ENCODE results near the gene CFAP100.
A peak's percentile ranks its signal among the peaks of the same experiment; 100 is the strongest.

CFAP100 gene

DNA sequence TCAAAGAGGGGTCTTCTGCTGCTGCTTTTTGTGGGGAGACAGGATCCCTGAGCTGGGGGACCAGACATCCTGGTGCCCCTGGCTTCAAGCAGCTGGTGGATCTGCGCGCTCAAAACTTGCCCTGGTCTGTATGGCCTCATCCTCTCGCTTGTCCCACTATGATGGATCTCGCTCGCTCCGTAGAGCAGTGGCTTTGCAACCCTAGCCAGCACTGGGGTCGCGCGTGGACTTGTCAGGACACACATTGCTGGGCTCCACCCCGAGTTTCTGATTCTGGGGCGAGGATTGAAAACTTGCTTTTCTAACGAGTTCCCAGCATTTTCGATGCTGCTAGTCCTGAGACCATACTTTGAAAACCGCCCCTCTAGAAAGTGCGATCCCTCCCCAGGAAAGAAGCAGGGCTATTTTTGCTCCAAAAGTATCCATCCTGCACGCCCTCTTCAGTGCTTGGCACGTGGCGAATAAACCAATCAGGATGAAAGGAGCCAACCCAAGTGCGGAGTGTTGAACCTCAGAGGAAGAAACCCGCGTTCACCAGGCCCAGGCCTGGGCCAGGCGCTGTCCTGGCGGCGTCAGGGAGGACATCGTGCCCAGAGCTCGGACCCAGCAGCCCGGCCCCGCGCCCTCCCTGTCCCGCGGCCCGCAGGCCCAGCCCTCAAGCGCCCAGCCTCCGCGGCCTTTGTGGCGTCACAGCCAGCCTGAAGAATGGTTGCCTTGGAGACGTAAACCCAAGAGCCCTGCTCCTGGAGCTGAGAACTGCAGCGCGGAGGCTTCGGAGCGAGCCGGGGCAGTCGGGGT, at the start of gene CFAP100:
Gene CFAP100, plus strand, starts transcription at position 731 of the 798 bp plus-strand sequence. CDS start 1,092 bp downstream, outside the sequence.
- no peak for DNase-seq

DNA sequence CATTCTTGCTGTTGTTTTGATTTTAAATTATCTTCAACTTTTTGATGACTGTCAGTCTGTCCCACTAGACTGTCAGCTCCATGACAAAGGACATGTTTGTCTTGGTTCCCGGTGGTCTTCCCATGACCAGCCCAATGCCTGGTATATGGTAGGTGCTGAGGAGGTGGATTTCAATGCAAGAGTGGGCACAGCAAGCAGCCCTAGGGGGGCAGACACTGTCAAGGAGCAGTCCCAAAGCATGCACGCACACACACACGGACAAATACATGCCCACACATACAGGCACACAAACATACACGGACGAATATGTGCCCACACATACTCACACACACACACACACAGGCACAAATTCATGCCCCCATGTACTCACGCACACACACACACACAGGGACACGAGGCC, 49.5 kb upstream of the CFAP100 start:
- DNase-seq: no peak

DNA sequence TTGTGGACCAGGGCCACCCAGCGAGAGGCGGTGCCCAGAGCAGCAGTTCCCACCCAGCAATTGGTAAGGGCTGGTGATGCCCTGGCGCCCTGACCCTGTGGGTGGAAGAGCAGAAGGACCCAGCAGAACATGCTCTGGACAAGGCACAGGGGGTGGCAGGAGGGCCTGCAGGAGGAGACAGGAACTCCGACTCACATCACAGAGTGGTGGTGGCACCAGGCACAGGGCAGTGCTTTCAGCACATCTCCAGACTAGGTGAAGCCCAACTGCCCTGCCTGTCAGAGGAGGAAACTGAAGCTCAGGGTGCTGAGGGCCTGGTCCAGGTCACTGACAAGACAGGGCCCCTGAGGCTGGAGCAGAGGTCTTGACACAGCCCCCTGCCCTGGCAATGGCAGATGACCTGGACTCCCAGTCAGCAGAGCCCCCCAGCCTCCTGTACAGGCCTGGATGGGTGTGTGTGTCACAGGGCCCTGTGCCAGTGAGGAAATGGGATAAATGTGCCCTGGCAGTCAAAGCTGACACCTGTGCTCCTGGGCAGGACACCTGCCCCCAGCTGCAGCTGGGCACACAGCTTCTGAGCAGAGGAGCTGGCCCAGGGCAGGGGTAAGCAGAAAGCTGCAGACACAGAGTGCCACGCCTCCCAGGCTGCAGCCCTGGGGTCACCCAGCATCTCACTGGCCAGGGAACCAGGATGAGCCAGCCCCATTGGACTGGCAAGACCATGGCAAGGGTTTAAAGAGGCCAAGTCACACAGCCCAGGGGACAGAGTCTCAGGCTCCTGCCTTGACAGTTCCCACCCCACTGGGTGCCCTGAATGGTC, 48.9 kb upstream of the CFAP100 start:
- no peak for DNase-seq

DNA sequence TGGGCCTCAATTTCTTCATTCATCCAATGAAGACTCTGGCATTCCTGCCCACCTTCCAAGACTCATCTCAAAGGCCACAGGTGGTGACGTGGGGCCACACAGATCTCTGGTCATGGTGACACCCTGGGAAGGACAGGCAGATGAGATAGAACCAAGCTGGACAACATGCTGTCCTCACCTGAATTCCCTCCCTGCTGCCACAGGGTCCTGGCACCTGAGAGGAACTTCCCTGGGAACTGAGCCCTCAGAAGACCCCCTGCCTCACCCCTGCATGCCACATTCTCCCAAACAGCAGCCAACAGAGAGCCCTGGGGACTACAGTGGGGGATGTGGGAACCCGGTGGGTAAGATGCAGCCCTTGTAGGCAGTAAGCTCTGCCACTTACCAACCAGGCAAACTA, 48.2 kb upstream of the CFAP100 start:
- no peak for DNase-seq

DNA sequence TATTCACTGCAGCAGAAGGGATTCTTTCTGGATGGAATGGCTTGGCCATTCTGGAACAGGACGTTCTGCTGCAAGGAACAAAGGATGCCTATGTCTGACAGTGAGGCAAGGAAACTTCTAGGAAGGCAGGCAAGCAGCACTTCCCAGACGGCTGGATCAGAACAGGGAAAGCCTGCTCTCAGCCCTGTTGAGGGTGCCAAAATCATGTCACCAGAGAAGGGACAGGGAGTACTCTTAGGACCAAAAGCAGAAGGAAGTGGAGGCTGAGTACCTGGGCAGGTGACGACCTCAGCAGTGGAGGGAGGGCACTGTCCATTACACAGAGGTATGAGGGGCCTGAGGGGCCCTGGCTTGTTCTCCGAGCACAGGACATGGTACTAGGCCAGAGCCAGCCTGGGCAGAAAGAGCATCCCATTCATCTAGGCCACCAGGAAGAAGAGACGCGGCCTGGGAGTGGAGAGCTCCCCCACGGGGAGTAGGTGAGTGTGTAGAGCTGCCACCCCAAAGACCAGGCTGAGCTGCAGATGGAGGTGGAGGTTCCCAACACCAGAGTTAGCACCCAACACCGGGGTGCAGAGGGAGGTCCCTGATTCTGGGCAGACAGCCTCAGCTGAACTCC, 47.1 kb upstream of the CFAP100 start:
- DNase-seq: no peak

DNA sequence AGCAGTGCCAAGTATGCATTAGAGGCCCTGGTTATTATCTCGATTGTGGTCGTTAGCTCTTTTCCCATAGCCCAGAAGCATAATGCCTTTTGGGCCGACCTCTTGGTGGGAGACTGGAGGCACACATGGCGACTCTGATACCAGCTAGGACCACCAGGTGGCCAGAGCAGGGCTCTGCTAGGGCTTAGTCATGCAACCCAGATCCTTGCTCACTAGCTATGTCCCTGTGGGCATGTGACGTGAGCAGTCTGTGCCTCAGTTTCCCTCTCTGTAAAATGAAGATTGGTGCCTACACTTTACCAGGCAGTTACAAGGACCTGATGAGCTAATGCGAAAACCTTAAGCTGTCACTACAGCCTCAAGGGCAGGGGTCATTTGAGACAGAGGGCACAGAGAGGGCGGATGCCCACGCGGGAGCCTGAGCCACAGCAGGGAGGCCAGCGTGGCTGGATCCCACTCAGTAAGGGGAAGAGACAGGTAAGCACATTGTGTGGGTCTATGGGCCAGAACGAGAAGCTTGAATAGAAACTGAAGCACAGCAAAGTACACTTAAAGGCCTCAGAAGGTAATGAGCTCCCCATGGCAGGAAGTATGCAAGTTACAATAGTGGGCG, 46.3 kb upstream of the CFAP100 start:
- DNase-seq: no peak

DNA sequence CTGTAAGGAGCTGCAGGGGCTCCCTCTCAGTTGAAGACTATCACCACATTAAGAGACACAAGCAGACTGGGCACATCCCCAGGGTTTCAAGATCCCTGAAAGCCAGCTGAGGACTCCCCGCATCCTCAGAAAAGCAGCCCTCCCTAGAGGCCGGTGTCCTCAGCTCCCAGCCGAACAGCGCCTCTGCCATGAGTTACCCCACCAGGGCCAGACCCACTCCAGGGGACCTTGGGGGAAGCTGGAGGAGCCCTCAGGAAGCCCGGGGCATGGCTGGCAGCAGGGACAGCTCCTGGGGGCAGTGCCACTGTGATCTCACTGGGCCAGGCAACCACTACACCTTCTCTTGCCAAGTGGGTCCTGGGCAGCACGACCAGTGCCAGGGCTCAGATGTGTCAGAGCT, 45.6 kb upstream of the CFAP100 start:
- no peak for DNase-seq

DNA sequence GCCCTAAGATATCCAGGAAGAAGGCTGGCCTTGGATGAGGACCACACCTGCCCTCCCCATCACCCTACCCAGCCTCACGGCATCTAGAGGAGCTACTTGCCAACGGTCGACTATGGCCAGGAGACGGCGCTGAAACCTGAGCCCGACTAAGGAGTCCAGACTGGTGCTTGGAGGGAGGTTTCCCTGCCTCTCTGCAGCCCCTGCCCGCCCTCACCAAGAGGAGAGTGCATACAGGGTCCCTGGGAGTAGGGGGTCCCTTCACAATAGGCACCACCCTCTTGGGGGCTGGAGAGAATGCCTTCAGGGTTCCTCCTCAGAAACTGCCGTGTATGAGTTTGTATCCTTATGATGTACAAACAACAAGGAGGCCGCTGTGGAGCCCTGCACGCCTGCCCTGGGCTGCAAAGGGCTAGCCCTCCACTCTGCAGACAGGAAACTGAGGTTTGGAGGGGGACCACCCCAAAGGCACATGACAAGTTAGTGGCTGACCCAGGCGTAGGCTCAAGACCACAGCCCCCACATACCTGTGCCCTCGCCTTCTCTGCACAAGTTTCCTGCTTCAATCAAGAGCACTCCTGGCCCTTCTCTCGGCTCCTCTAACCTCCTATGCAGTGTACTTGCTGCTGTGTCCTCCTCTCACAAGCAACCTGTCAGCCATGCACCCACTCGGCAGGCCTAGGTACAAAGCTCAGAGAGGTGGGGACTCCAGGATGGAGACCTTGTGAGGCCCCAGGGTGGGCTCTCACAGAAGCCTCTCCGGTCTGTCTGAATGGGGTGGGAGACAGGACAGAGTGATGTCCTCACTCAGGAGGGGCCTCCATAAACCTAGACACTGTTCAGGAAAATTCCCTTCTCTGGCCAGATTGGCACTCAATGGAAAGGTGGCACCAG, 44.9 kb upstream of the CFAP100 start:
- no peak for DNase-seq

DNA sequence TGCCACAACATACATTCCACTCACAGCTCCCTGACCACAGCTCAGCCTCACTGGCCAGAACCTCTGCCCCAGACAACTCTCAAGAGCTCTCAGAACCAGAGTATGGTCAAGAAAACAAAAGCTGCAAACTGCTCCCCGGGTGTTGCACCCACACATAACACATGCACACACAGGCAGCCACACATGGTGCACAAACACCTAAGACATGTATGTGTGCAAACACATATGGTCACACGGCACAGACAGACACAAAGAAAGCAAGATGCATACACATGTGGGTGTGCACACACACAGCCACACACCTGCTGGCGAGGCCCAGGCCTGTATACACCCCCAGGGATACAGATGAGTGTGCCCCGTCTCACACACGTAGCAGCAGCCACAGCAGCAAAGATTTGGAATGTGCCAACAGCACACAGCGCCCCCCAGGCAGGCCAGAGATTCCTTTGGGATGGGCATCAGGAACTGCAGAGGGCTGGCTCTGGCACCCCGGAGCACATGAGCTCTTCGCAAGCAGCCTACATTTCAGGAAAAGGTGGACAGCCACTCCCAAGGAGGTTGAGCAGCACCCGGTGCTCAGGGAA, 44.1 kb upstream of the CFAP100 start:
- DNase-seq: no peak

DNA sequence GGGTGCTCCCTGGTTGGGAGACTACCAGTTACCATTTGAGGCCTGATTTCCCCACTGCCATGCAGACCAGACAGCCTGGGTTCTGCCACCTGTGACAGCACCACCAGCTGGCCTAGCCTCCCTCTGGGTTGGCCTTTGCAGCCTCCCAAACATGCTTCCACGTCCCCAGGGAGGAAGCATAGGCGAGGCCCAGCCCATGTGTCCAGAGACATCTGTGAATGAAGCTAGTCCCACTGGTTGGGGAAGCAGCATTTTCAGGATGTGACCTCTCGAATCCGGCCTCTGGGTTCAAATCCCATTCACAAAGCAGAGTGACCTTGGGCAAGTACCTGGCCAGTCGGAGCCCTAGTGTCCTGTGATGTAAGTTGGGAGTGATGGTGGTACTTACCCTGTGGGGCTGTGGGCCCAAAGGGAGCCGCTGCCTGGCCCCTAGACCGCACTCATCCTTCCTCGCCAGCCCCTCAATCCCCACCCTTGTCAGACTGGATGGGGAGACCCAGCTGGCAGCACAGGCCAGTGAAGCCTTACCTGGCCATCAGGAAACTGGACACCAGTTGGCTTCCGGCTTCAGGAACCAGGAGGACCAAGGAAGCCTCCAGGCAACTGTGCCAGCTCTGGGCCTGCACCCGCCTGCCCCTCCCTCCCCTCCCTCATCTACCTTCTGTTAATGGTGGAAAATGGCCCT, 43.5 kb upstream of the CFAP100 start:
- no peak for DNase-seq

DNA sequence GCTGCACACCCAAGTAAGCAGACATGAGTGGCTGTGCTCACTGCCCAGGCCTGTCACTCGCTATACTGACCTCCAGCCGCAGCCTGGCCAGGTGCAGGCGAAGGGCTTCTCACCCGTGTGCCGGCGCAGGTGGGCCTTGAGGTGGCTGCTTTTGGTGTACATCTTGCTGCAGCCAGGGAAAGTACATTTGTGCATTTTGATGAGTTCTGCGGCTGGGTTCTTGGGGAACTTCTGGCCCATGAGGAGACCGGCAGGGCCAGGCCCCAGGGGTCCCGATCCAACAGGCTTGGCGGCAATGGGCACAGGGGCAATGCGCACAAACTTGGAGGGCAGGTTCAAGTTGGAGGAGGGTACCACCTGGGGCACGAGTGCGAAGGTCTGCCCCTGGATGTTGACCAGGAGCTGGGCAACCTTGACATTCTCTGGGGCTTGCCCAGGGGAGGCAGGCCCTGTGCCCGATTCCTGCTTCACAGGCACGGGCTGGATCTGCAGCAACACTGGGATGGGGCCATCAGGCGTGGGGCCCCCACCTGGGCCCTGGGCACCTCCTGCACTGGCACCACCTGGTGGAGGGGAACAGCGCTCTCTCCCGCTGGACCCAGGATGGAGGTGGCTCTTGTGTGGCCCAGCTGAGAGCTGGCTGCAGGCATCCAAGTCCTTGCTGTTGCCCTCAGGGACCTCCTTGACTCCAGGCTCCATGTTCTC, 42.8 kb upstream of the CFAP100 start:
- DNase-seq: no peak

DNA sequence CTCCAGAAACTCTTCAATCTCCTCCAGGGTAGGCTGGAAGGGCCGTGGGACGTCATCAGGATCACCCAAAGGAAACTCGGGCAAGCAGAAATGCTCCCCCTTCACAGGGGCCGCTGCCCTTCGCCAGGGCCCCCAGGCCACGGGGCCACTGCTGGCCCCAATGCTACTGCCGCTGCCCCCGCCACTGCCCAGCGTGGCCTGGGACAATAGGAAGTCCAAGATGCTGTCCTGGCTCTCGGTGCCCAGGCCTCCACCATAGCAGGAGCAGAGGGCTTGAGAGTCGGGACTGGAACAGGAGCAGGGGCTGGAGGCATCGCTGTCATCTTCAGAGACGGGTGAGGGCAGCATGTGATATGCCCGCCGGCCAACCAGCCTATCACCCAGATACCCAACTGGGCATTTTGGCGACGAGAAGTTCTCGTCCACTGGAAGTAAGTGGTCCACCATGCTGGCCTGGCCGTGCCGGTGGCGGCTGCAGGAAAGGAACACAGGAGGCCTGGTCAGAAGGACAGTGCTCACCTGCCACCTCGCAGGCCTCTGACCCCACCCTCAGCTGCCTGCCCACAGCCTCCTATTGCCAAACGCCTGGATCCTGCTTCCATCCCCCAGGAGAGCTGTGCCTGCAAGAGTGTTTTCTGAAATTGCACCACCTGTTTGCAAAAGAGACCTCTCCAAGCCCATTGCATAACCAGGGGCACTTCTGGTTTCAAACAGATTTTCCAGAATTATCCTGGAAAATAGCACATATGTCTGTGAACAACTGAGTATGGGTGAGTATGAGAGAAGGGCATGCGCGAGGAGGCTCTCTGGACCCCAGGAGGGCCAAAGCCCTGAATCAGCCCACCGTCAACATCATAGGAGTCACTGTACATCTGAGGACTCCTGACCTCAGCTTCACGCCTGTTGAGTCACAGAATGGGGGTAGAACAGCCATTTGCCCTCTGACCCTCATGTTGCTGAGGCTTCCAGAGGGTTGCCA, 41.9 kb upstream of the CFAP100 start:
- DNase-seq: no peak

DNA sequence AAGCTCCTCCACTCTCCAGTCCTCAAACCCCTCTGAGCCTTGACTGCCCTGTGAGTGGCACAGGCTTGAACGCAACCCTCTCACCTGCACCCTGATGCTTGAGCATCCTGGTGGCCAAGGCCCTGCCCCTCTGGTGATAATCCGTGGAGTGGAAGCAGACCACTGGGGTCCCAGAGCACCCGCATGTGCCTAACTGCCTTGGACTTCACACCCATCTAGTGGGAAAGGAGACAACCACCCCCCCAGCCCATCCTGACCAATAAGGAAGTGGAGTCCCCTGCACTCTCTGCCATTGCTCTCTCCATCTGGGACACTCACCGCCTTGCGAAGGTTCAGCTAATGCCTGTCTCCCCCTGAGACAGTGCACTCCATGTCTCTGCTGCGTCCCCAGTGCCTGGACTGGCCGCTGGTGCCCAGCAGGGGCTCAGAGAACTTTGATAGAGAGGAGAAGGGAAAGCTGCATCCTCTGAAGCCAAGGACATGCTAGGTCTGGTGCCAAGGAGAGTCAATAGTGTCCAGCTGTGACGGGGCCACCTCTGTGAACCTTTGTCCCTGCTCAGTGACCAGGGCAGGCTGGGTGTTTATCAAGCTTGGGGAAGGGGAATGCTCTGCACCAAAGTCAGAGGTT, 40.9 kb upstream of the CFAP100 start:
- no peak for DNase-seq

DNA sequence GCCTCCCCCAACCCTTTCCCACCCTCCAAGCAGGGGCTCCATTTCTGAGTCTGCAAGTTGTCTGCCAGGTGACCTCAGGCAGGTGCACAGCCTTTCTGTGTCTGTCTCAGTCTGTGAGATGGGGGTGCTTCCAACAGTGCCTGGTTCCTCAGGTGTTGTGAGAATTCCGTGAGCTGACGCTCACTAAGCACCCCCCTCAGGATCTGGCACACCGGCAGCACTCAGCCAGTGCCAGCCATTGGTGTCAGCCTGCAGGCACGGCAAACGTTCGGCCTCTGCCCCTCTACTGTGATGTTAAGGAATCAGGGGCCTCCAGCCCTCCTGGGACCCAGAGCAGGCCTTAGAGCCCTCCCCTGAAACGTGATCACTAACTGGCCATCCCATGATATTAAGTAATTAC, 39.9 kb upstream of the CFAP100 start:
- no peak for DNase-seq

DNA sequence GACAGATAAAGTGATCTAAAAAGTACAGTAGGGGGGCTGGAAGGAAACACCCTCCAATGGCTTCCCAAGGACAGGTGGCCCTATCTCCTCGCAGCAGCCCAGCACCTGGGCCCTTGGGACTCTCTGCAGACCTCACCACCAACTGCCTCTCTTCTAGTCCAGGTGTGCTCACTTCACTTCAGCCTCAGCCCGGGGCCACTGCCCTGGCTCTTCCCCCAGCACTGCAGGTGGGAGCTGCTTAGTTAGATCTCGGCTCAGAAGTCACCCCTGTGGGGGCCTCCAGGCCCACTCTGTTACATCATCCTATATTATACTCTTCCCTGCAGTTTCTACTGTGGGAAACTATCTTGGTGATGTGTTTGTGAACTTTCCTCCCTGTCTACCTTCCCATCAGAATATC, 39.5 kb upstream of the CFAP100 start:
- no peak for DNase-seq

DNA sequence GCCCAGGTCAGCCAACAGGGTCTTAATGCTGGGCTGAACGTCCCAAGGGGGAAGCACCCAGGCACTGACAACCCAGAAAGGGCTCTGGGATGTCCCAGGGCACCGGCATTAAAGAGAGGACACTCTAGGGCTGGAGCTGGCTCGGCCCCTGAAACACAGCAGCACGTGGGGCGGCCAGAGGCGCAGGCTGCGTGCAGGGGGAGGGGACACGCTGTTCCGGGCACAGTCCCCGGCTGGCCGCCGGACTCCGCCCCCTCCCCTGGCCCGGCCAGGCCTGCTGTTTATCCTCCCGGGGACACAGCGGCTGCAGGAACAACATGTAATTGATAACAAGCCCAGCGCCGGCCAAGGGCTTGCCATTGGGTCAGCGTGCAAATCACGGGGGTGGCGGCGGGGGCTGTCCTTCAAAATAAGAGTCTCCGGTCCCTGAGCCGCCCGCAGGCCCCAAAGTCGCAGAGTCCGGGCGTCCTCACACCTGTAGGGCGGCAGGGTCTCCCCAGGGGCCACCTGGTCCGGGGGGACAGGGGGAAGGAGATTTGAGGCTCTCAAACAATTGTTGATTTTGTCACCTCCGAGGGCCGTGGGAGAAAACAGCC, 38.8 kb upstream of the CFAP100 start:
- peak; percentile 6 for DNase-seq

DNA sequence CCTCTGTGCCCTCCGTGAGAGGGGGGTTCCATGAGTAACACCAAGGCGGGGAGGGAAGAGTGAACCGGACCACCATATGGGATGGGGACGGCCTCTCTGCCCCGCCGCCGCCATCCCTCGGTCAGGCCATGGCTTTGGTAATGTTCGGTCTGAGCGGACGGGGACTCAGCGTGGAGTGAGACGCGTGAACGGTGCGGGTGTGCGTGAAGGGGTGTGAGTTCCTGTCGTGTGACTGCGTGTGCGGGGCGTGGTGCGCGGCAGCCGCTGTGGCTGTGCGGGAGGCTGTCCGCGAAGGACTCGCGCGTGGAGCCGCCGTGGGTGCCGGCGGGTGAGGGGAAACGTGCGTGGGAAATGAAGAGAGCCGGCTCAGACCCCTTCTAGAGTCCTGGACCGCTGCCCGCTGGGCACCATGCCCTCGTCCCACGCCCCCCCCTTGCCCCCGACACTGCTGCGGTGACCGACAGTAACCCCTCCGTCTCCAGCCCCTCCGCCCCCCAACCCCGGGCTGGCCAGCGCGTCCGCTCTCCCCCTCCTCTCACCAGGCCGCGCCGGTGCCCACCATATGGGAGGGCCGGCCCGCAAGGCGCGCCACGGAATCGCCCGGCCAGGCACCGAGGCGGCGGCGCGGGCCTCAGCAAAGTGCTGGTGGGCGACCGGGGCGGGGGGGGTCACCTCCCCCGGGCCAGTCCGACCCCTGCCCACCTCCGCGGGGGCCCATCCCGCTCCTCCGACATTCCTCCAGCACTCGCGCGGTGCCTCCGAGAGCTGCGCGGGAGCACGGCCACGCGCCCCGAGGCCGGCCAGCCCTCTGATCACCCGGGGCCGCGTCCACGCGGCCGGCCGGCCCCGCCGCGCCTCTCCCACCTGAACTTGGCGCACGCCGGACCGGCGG, 38.1 kb upstream of the CFAP100 start:
- DNase-seq: no peak
